NCI-H345 (cell line): ENCODE data around the gene PDIA2.
"Not testable (repeated sequence)": the region's sequence is repeated elsewhere in the genome, so short reads cannot be mapped to it uniquely, and the experiment has no call there.

Experiments
- DNase-seq: peaks from one replicate; lab custom pipeline; 2025; lab: John Stamatoyannopoulos, UW

PDIA2 gene

GRCh38 chr16:263182-263774 lies 19.7 kb upstream of the PDIA2 start:
- no peak for DNase-seq

- DNase-seq = no peak
These were observed 19.0 kb upstream of the PDIA2 start for GRCh38 chr16:263944-264343.

- DNase-seq = no peak
These were observed 18.5 kb upstream of the PDIA2 start for GRCh38 chr16:264440-264951.

GRCh38 chr16:265002-265529 lies 17.9 kb upstream of the PDIA2 start:
- DNase-seq = no peak

GRCh38 chr16:265711-266110 lies 17.3 kb upstream of the PDIA2 start:
- DNase-seq = no peak

- no peak for DNase-seq
These were observed 16.5 kb upstream of the PDIA2 start for GRCh38 chr16:266258-267164.

GRCh38 chr16:267562-267961 lies 15.4 kb upstream of the PDIA2 start:
- not testable (repeated sequence) for DNase-seq

- peak; percentile 55 for DNase-seq
These were observed 14.6 kb upstream of the PDIA2 start for GRCh38 chr16:268141-269053.

- no peak for DNase-seq
These were observed 13.7 kb upstream of the PDIA2 start for GRCh38 chr16:269061-269796.

- DNase-seq = no peak
These were observed 12.3 kb upstream of the PDIA2 start for GRCh38 chr16:270381-271255.

- DNase-seq = no peak
These were observed 10.1 kb upstream of the PDIA2 start for GRCh38 chr16:272633-273546.

- no peak for DNase-seq
These were observed 9.2 kb upstream of the PDIA2 start for GRCh38 chr16:273547-274421.

- DNase-seq = no peak
These were observed 7.8 kb upstream of the PDIA2 start for GRCh38 chr16:275041-275641.

- DNase-seq = no peak
These were observed 7.2 kb upstream of the PDIA2 start, which contains the start of gene RGS11 for GRCh38 chr16:275786-276232. Gene RGS11, minus strand, starts transcription at chr16:275944. Its CDS starts 33 bp downstream, at chr16:275911.

GRCh38 chr16:276426-277077 lies 6.4 kb upstream of the PDIA2 start:
- no peak for DNase-seq

- peak; percentile 46 for DNase-seq
These were observed 4.0 kb upstream of the PDIA2 start for GRCh38 chr16:278863-279366.

- no peak for DNase-seq
These were observed 3.4 kb upstream of the PDIA2 start for GRCh38 chr16:279531-279930.
